Left cardiac atrium (tissue), 4 donors: Measurements from ENCODE around the gene C1orf198. TPM values are rescaled to one million over a fixed set of nuclear protein-coding genes. Genes with fewer than 3 reads are reported as not detected.
A peak's percentile ranks its signal among the peaks of the same experiment; 100 is the strongest.

Experiments used
- ATAC-seq, 2 donors: fragments of 200-7000 bp; cut with Tn5 transposase; one replicate each; pipeline ENCODE4 v1.9.1; 2020; ENCODE audit warnings: mild to moderate bottlenecking in 2 of 2, moderate library complexity in 2 of 2
- DNase-seq: peaks from one replicate; pipeline ENCODE4 v3.0.0-alpha.2; 2020
- intact Hi-C, 2 donors: fragments of 100-400 bp; cut with DNase I; formaldehyde crosslinking; loops; one replicate each; pipeline versions ENCODE4 v1.14.1 to v1.15.1; 2022 to 2023
- long read RNA-seq: library from polyadenylated mRNA; unstranded; transcript quantifications from one replicate; pipeline ENCODE4 v2.0.0, GENCODE V29; 2021
- total RNA-seq, 2 donors: library from RNA; stranded (reverse); fragmentation: NEBNext Ultra II Directional; extraction: Animal tissue kit (Norgen Biotek cat#: 25700); gene quantifications; one replicate each; pipeline ENCODE4 v1.2.1, GENCODE V29; 2021
- donor health status: DM: no; HTN: yes; CAD: no.
- donor health status: DM: no; HTN: yes; CAD: no; lungs with severe emphysema.
- donor health status: DM: yes; HTN: yes; CAD: no.
- donor health status: Dilated cardiomyopathy.

C1orf198 gene, protein sequence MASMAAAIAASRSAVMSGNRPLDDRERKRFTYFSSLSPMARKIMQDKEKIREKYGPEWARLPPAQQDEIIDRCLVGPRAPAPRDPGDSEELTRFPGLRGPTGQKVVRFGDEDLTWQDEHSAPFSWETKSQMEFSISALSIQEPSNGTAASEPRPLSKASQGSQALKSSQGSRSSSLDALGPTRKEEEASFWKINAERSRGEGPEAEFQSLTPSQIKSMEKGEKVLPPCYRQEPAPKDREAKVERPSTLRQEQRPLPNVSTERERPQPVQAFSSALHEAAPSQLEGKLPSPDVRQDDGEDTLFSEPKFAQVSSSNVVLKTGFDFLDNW
- total RNA-seq: 10 to 100 TPM; 51.8 to 54.8 TPM
- long read RNA-seq, transcript C1orf198-201 (4 exons, 3,858 nt): major isoform, 114 of 139 reads
- long read RNA-seq, partial matches to known transcripts: 3 of 139 reads
- long read RNA-seq, other reads (novel, unspliced or antisense): 20 of 139 reads

DNA sequence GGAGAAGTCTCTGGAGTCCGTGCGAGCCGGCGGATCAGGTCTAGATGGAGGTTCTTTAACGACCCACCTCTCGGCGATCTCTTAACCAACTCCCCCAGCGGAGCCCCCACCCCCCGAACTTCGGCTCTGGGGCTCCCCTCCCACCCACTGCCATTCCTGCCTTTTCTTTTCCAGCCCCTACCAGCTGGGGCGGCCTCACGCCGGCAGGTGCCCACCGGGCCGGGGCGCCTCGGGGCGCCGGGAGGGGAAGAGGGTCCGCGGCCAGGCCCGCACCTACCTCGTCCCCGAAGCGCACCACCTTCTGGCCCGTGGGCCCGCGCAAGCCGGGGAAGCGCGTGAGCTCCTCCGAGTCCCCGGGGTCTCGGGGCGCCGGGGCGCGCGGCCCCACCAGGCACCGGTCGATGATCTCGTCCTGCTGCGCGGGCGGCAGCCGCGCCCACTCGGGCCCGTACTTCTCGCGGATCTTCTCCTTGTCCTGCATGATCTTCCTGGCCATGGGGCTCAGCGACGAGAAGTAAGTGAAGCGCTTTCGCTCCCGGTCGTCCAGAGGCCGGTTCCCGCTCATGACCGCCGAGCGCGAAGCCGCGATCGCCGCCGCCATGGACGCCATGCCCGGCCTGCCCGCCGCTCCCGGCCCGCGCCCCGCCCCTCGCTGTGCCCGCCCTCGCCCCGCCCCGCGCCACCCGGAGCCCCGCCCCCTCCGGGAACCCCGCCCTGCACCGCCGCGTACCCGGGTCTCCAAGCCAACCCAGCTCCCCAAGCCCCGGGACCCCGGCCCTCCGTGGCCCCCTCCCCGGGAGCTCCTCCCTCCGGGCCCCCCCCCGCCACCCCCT, at the start of gene C1orf198:
Gene C1orf198 (minus strand): TSS at position 619 of the 833 bp plus-strand sequence. CDS start 9 bp downstream, at position 610.
- DNase-seq (peak; percentile 77), ATAC-seq (peak; percentile 94)
- intact Hi-C loops: loop anchor here in 1 of 2 donors (2.0 to 5.0 kb wide), 2 partner anchors 19 to 71 kb away; no protein-coding TSS in a partner anchor

DNA sequence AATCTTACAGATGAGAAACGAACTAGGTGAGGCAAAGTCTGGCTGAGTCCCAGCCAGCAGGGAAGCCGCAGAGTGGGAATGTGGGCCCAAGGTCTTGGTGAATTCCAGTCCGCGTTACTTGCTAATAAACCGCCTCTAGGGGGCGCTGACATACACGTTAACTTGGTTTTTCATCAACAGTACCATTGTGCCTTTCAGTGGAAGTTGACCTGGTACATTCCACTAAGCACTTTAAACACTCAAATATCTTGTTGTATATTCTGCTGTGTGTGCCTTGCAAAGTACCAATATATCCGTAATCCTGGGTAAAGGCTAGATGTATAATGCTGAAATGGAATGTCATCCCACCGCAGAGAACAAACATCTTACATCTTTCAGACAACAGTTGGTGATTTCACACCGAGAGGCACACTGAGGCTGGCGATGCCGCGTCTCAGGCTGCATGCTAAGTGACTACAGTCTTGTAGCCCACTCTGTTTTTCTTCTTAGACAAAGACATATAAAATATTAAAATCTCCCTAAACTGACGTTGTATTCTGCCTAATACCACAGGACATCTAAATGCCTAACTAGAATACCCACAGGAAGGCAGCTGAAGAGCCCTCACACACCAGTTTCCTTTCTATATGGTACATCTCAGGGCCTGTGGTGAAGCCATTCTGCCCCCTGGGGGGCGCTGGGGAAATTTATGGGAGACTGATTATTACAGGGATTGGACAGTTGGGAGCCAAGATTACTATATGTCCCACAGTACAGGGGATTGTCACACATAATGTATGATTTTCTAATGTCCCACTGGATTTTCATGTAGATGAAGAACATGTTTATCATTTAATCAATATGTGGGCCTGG, 49.2 kb upstream of the C1orf198 start:
- intact Hi-C loops: loop anchor here (1.0 to 2.0 kb wide), 3 partner anchors 115 to 293 kb away; no protein-coding TSS in a partner anchor
- DNase-seq (peak; percentile 78), ATAC-seq (peak; percentile 84 to 87)

DNA sequence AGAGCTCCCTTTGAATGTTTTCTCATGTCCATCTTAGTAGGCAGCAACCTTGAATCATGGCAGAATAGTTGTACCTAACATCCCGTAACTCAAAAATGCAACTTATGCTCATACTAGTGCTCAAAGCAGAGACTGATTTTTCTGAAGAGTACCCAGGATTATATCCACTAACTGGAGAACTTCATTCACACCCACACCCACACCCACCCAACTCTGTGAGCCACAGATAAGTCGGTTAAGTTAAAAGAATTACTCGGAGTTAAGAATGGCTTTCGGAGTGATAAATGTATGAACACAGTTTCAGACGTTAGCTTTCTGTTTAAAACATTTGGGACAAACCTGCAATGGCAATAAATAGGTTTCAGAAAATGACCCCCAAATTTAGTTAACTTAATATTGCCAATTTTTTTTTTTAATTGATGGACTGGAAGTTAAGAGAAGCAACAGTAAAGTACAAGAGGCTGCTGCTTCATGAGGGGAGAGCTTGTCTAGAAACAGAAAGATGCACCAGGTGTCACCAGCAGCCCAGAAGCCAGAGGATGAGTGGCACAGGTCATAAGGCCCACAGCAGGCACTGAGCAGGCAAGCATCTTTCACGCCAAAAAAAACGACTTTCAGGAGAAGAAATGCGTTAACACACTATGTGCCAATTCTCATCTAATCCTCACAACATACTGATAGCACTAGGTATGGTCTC, 48.4 kb upstream of the C1orf198 start:
- DNase-seq (no peak), ATAC-seq (no peak)
- intact Hi-C loops: loop anchor here (1.0 to 2.0 kb wide), 3 partner anchors 114 to 294 kb away; no protein-coding TSS in a partner anchor

DNA sequence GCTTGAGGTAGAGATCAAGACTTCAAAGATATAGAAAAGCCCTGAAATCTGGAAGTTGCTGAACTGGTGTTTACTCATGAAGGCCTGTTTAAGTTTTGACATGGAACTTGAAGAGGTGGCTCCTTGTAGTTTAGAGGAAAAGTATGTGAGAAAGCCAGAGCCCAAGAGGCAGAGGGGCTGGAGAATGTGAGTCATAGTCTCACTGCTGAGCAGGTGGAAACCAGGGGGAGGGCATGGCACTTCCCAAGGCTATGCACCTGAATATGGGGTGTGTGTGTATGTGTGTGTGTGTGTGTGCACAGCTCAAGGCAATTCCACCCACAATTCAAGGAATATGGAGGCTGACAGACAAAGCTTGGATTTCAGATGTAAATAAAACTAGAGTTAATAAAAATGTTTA, 46.8 kb upstream of the C1orf198 start:
- DNase-seq: no peak
- no peak for ATAC-seq
- intact Hi-C loops: no loop called here

DNA sequence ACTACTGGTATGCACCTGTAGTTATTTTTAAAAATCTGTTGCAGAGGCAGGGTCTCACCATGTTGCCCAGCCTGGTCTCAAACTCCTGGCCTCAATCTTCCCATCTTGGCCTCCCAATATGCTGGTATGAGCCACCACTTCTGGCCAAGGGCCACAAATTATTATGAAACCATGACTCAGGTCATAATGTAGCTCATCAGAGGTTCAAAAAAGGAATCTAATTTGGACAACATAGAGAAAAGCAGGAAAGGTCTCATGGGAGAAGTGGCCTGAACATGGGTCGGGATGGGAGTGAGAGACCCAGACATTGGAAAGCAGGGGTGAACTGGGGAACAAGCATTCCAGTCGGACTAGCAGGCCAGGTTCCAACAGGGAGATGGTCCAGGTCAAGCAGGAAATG, 45.2 kb upstream of the C1orf198 start:
- intact Hi-C loops: no loop called here
- ATAC-seq (no peak), DNase-seq (no peak)

DNA sequence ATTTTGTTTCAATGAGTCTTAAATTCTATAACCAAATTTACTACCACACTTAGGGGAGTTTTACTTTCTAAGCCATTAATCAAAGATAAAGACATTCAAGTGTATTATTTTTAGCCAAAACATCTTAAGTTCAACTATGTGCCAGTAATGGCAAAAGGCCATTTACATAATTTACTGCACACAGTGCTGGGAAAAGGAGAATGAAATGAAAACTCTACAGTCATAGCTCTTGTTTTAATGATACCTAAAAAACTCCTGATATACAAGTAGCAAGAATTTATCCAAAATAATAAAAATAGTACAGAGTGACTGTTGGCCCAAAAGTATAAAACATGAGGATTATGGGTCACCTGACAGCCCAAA, 42.4 kb upstream of the C1orf198 start:
- no peak for DNase-seq
- peak; percentile 31 to 52 for ATAC-seq
- intact Hi-C loops: no loop called here

DNA sequence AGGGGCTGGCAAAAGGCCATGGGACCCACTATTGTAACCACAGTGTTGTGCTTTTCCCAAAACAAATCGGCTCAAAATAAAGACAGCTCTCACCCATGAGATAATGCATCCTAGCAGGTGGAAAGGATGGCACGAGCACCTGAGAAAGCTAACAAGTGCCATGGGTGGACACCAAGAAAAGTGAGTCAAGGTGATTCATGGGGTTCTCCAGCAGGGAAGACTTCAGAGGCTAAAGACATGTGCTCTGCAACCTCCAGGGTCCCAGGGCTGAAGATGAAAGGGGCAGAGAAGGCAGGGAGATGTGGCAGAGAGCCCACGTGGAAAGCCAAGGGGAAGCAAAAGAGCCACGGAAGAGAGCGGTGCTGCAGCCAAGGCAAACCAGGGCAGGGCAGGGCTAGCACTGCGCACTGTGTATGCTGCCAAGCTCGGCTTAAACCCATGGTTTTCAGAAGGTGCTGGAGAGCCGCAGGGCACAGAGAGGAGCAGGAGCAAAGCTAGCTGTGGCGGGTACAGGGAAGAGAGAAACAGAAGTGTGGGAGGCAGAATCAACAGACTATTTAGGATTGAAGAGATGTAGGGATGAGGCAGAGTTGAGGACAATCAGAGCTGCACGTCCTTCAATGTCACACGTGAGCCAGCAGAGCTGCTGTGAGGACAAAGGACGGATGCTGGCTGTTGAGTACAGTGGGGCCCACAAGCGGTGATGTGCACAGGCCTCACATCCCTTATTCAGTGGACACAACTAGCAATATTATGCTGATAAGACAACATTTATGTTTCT, 41.8 kb upstream of the C1orf198 start:
- ATAC-seq: peak; percentile 85 to 93
- intact Hi-C loops: no loop called here
- DNase-seq: peak; percentile 40

DNA sequence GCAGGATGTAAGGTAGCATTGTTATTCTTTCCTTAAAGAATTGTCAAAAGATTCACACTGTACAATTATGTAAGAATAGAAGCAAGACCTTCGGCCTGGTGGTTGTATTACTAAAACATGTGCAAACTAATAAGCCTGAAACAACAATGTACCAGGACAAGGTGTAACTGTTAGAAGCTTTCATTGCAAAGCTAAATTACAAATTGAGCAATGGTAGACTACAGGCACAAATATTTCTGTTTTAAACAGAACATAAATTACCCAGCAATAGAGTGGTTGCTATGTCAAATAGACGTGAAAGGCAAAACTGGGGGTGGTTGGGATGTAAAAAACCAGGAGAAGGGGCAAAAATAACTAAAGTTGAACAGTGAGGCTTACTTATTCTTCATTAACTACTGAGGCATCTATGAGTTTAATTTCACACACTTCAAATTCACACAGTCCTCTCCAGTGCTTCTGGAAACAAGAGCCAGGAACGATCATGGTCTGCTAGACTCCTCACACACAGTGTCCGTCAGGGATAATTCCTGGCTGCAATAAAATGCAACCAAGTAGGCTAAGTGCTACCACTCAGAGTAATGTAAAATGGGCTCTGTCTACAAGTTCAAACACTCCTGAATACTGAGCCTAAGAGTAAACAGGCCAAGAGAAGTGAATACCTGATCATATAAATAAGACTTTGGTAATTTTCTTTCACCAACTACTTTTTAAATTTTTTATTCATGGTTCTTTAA, 39.3 kb upstream of the C1orf198 start:
- ATAC-seq: no peak
- no peak for DNase-seq
- intact Hi-C loops: no loop called here

DNA sequence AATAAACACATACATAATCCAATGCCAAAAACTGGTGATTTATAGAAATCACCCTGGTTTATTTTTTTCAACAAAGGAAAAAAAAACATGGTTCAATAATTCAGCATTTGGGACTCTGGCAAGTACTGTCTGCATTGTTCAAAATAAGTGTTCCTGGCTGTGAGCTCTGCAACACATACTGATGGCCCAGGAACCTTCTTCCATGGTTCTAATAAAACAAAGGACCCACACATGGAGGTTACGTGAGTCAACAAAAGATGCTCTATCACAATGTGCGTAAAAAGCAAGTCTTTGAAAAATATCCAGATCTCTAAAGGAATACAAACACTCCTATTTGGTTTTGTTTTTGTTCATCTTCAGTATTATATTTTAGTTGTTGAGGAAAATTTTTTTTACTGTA, 37.9 kb upstream of the C1orf198 start:
- no peak for DNase-seq
- ATAC-seq: no peak
- intact Hi-C loops: no loop called here

DNA sequence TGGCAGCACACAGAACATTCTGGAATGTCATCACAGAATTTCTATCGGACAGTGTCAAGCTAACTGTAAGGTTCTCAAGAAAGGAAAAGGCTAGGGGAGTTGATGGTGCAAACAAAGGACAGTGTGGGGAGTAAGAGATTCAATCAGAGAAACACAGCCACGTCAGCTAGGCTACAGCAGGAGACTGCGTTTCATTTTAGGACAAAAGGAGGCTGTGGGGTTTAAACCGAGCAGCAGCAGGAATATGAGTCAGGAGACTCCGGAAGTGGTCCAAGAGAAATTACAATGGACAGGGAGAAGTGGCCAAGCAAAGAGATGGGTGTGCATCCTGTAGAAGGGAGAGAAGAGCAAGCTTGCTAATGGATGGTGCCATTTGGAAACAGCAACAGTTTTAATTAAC, 37.4 kb upstream of the C1orf198 start:
- DNase-seq (no peak), ATAC-seq (peak in 1 of 2 donors; percentile 15)
- intact Hi-C loops: no loop called here

DNA sequence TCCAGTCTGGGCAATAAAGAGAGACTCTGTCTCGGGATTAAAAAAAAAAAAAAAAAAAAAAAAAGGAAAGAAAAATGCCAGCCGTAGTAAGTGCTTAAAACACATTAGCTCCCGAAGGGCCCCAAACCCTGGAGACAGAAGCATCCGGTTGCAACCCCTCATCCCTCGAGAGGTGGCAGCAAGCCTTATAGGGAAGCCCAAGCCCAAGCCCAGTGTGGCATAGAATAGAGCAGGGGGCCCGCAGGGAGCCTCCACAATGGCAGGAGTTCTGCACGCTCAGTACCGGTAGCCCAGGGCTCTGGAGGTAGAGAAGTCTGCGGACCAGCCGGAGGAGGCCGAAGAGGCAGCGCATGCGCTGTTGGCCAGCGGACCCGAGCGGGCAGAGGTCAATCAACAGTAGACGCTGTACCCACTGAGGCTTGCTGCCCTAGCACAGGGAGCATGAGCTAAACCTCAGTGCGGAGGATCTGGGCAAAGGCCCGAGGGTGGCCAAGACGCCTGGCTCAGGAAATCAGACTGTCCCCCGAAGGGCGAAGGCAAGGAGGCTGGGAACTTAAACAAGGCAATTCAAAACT, 34.1 kb upstream of the C1orf198 start:
- intact Hi-C loops: no loop called here
- ATAC-seq (no peak), DNase-seq (no peak)

DNA sequence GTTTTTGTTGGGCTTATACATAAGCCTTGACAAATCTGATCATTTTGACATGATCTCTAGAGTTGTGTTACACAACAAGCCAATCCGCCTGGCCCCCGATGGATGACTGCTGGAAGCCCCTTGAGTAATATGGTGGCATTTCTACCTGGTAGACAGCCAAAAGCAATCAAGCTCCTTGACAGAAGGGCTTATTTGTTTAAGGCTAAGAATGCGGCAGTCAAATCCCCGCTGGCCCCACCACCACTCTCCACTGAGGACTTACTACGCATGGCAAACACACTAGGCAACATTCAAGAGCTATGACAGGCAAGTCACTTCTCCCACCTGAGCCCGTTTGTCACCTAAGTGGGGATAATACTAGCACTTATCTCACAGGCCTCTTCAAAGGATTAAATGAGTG, 33.4 kb upstream of the C1orf198 start:
- DNase-seq (no peak), ATAC-seq (no peak)
- intact Hi-C loops: no loop called here

DNA sequence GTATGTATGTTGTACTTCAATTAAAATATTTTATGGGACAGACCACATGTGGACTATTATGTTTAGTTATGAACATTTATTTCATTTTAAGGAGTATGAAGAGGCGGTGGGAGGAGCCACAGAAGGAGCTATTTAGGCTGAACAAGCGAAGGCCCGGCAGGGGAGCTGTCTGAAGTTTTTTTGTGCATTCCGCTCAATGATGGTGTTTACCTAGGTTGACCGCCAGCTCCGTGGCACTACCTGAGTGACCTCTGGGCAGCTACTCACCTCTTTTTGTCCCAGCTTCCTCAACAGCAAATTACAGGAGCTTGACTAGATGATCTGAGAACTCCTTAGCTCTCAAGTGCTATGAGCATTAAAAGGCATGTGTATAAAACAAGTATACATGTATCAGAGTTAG, 32.7 kb upstream of the C1orf198 start:
- intact Hi-C loops: no loop called here
- peak in 1 of 2 donors; percentile 30 for ATAC-seq
- no peak for DNase-seq

DNA sequence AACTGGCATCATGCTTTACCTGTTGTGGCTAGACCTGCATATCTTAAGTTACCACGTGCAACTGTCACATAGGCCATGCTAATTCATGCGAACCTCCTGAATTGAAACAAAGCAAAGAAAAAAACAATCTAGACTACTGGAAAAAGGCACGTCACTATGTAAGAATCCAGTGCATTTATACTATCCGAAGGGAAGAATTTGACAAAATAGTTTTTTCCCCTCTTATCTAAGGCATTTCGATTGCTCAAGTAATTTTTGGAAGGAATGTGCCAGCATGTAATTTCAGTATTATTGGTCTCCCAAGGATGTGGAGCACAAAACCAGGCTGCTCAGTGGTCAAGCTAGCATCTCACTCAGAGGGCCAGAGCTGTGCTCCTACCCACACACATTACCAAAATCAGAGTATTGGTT, 31.5 kb upstream of the C1orf198 start:
- no peak for DNase-seq
- intact Hi-C loops: no loop called here
- peak; percentile 86 to 90 for ATAC-seq

DNA sequence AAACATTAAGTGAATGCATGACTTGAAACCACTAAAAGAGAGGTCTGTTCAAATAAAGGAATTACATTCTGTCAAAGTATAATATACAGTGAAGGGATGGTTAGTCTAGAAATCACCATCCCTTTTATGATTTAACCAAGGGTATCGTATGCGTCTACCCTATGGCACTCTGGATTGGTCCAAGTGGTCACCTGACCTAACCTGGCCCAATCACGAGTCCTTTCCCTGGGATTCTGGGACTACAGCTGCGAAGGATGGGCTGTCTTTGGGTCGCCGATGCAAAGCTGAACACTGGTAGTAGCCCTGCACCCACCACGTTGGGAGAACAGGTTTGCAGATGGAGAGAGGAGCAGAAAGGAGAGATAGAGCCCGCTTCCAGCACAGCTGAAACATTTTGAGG, 30.4 kb upstream of the C1orf198 start:
- DNase-seq (no peak), ATAC-seq (no peak)
- intact Hi-C loops: no loop called here

DNA sequence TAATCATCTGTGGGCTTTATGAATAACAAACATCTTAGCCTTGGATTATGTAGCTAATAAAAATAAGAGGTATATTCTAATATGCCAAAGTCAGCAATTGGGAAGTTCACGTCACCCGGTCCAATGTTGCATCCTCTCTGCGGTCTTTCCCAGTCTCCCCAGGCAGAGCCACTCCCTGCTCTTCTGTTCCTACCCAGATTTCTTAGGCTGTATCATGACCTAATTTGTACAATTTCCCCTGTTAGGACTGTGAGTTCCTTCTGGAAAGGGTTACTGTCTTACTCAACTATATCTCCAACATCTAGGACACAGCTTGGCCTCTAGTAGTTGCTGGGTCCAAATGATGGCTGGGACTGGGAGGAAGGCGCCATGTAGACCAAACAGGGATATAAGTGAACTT, 29.8 kb upstream of the C1orf198 start:
- ATAC-seq: peak in 1 of 2 donors; percentile 21
- intact Hi-C loops: no loop called here
- no peak for DNase-seq

DNA sequence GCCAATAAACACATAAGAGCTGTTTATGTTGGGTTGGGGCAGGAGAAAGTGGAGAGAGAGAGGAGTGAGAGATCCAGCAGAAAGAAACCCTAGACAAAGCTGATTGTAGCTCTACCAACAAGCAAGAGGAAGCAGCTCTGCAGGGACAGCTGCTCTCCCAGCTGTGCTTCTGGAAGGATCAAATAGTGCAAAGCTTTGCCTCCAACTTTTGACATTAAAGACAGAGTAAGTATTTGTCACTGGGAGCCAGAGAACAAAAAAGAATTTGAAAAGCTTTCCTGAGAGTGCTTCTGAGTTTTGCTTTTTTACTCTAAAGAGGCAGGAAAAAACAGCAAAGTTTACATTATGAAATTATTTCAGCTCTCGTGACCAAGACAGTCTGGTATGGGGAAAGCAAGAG, 28.5 kb upstream of the C1orf198 start:
- intact Hi-C loops: no loop called here
- ATAC-seq: no peak
- no peak for DNase-seq
